Measurements from ENCODE around the gene CLHC1. TPM values are rescaled to one million over a fixed set of nuclear protein-coding genes. Genes with fewer than 3 reads are reported as not detected.
"Not testable (repeated sequence)": the region's sequence is repeated elsewhere in the genome, so short reads cannot be mapped to it uniquely, and the experiment has no call there.

The CLHC1 gene
- polyA plus RNA-seq, 1 of the 3 experiments (the other 2 are of a cell fraction) = 3.8 TPM

GRCh38 chr2:55277310-55277709 is 45.2 kb upstream of the CLHC1 start:
- ChIA-PET POLR2A (no interaction called here), CTCF (no interaction called here)
- Histone ChIP-seq H3K4me2 (no peak overlapping the region), H3K9me2 (no peaks in the 10 kb centered on the region), H3K9ac (no peak overlapping the region), H3F3A (replicated peaks; ENCODE audit: insufficient read depth) (peaks cover 9% of the 10 kb centered on the region), H3K36me3 (replicated peaks in 1 of 2; ENCODE audit: control insufficient read depth in 1 of 2, insufficient read depth in 2 of 2, low read length in 1 of 2) (no peaks in the 10 kb centered on the region), H4K20me1 (ENCODE audit: insufficient read depth) (no peaks in the 10 kb centered on the region), H3K27ac (ENCODE audit: low read depth in 2 of 2, low read length in 1 of 2) (no peak overlapping the region), H3K9me3 (no peaks in the 10 kb centered on the region), H2AFZ (ENCODE audit: low read depth) (no peak overlapping the region), H3K79me2 (ENCODE audit: insufficient read depth) (no peaks in the 10 kb centered on the region), H3K4me1 (ENCODE audit: control insufficient read depth in 1 of 2, insufficient read depth in 2 of 2, low read depth in 1 of 2, low read length in 1 of 2) (no peaks in the 10 kb centered on the region), H3K4me3 (ENCODE audit: low read depth in 2 of 2, low read length in 1 of 2) (no peak overlapping the region), H3K27me3 (ENCODE audit: insufficient read depth) (no peaks in the 10 kb centered on the region)
- WGBS (ENCODE audit: low lambda C conversion rate) = 90% methylated on average over 3 of the region's 3 CpGs
- no peak for DNase-seq
- no peak for TF ChIP-seq MEF2A (IDR thresholded peaks at IDR 0.05; ENCODE audit: borderline replicate concordance, low read depth)
- TF ChIP-seq TAF1 (IDR thresholded peaks at IDR 0.05; ENCODE audit: borderline replicate concordance, low read depth, low read length) = no peak
- TF ChIP-seq YY1 (IDR thresholded peaks at IDR 0.05; ENCODE audit: low read depth) = no peak
- no peak for TF ChIP-seq SIN3A (IDR thresholded peaks at IDR 0.05; ENCODE audit: borderline replicate concordance, low read depth, low read length)
- no peak for TF ChIP-seq REST (IDR thresholded peaks at IDR 0.05; ENCODE audit: low read depth, low read length)
- TF ChIP-seq NFIC (IDR thresholded peaks at IDR 0.05; ENCODE audit: borderline replicate concordance) = no peak
- TF ChIP-seq RCOR1 (IDR thresholded peaks at IDR 0.05; ENCODE audit: low read length) = no peak
- TF ChIP-seq, protein P1, sequence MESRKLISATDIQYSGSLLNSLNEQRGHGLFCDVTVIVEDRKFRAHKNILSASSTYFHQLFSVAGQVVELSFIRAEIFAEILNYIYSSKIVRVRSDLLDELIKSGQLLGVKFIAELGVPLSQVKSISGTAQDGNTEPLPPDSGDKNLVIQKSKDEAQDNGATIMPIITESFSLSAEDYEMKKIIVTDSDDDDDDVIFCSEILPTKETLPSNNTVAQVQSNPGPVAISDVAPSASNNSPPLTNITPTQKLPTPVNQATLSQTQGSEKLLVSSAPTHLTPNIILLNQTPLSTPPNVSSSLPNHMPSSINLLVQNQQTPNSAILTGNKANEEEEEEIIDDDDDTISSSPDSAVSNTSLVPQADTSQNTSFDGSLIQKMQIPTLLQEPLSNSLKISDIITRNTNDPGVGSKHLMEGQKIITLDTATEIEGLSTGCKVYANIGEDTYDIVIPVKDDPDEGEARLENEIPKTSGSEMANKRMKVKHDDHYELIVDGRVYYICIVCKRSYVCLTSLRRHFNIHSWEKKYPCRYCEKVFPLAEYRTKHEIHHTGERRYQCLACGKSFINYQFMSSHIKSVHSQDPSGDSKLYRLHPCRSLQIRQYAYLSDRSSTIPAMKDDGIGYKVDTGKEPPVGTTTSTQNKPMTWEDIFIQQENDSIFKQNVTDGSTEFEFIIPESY (IDR thresholded peaks at IDR 0.05; ENCODE audit: borderline replicate concordance, low read depth) = no peak
- no peak for TF ChIP-seq FOXJ3 (CRISPR knock-in tag; IDR thresholded peaks at IDR 0.05)
- no peak for TF ChIP-seq RXRA (IDR thresholded peaks at IDR 0.05; ENCODE audit: borderline replicate concordance, low read depth)
- TF ChIP-seq, protein P2, sequence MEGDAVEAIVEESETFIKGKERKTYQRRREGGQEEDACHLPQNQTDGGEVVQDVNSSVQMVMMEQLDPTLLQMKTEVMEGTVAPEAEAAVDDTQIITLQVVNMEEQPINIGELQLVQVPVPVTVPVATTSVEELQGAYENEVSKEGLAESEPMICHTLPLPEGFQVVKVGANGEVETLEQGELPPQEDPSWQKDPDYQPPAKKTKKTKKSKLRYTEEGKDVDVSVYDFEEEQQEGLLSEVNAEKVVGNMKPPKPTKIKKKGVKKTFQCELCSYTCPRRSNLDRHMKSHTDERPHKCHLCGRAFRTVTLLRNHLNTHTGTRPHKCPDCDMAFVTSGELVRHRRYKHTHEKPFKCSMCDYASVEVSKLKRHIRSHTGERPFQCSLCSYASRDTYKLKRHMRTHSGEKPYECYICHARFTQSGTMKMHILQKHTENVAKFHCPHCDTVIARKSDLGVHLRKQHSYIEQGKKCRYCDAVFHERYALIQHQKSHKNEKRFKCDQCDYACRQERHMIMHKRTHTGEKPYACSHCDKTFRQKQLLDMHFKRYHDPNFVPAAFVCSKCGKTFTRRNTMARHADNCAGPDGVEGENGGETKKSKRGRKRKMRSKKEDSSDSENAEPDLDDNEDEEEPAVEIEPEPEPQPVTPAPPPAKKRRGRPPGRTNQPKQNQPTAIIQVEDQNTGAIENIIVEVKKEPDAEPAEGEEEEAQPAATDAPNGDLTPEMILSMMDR (IDR thresholded peaks at IDR 0.05) = no peak

DNA sequence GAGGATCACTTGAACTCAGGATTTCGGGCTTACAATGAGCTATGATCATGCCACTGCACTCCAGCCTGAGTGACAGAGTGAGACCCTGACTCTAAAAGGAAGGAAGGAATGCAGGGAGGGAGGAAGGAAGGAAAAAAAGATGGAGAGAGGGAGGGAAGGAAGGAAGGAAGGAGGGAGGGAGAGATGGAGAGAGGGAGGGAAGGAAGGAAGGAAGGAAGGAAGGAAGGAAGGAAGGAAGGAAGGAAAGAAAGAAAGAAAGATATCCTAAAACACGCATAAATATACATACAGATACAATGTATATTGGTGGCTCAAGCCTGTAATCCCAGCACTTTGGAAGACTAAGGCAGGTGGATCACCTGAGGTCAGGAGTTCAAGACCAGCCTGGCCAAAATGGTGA is 42.3 kb upstream of the CLHC1 start:
- DNase-seq; H3K9me2 ChIP-seq; H4K20me1 ChIP-seq (ENCODE audit: insufficient read depth); H3K36me3 ChIP-seq (replicated peaks in 1 of 2; ENCODE audit: control insufficient read depth in 1 of 2, insufficient read depth in 2 of 2, low read length in 1 of 2); H3K79me2 ChIP-seq (ENCODE audit: insufficient read depth); H2AFZ ChIP-seq (ENCODE audit: low read depth); H3K4me3 ChIP-seq (ENCODE audit: low read depth in 2 of 2, low read length in 1 of 2); POLR2A ChIA-PET; H3K27me3 ChIP-seq (ENCODE audit: insufficient read depth); H3K4me1 ChIP-seq (ENCODE audit: control insufficient read depth in 1 of 2, insufficient read depth in 2 of 2, low read depth in 1 of 2, low read length in 1 of 2); H3K9ac ChIP-seq; H3F3A ChIP-seq (replicated peaks; ENCODE audit: insufficient read depth); H3K4me2 ChIP-seq; H3K9me3 ChIP-seq; H3K27ac ChIP-seq (ENCODE audit: low read depth in 2 of 2, low read length in 1 of 2): not testable (repeated sequence)
- WGBS (ENCODE audit: low lambda C conversion rate) = 92% methylated on average over 2 of the region's 2 CpGs
- CTCF ChIA-PET = interaction anchor here (0.8 kb wide), 1 partner anchor 157 kb away, joined by 3 read pairs; no protein-coding TSS in a partner anchor

All from SK-N-SH (cell line).